ENCODE data around the gene SCCPDH.

GRCh38 chr1:246811985-246812384 is 87.8 kb downstream of the SCCPDH start:
- TF ChIP-seq TAF1 (IDR thresholded peaks at IDR 0.05; ENCODE audit: low read depth, low read length) (no peak), SPI1 (IDR thresholded peaks at IDR 0.05; ENCODE audit: low read depth, low read length) (no peak), POLR2AphosphoS5 (IDR thresholded peaks at IDR 0.05; ENCODE audit: low read depth, low read length) (no peak), POLR2A (IDR thresholded peaks at IDR 0.05; ENCODE audit: low read depth, low read length) (no peak), PAX5 (IDR thresholded peaks at IDR 0.05; ENCODE audit: insufficient read depth, low read length, severe bottlenecking) (no peak), POU2F2 (IDR thresholded peaks at IDR 0.05; ENCODE audit: low read depth, low read length) (no peak)
